Measurements from ENCODE around the gene GRM5.

The GRM5 gene

DNA sequence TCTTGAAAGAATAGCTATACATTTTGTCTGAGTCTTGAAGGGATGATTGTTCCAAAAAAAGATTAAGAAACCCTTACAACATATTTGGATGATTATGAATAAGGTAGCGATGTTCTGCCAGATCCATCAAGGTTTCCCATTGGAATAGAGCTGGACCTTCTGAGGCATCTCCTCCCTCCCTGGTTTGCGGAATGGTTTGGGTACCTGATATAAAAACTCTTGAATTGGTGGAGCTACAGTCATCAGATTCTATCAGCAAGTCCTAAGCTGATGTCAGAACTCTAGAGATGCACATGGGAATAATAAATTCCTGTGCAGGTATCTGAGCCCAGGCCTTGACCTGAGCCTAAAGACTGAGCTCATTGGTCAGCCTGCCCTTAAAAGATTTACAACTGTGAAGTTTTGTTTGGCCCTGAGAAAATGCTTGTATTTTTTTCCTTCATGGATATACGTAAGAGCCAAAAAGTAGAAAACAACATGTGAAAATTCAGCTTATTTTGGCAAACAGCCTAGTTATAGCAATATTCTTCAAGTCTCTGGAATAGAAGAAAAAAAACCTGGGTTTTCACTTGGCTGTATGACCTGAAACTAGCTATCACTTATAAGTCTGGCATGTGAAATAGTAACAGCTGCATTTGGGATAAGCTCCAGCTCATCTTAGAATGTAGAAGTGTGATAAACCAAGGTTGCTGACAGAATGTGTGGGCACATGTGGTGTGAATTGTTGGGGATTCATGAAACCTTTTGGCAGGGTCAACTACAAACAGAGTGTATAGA, 462.5 kb downstream of the GRM5 start:
- DNase-seq, result no peak

DNA sequence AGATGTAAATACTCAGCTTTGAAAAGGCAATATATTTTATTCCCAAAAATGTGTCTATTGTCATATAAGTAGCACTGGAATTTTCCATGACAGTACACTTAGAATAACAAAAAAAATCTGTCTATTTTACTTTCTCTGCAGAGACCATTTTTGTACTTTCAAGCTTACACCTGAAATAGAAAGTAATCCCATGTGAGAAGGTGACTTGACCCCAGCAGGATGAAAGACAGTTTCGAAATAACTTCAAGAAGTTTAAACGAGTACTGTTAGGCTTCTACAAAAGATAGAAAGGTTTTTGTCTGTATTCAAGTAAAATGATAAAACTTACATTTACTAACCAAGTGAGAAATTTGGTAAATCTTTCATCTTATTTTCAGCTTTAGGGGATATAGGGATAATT, 468.4 kb downstream of the GRM5 start:
- no peak for DNase-seq

DNA sequence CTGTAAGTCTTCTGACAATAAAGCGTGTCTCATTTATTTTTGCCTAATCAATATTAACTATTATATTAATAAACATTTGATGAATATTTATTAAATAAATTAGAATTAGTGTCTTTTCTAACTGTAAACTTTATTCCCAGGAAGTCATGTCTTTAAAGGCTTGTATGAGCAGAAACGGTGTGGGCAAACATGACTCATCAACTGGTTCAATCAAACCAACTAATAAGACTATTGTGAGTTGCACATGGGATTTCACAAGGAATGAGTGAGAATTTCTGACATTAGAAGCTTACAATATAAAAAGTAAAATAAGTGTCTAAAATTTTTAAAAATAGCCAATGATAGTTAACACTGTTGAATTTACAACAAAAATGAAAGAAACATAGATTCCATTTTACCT, 469.0 kb downstream of the GRM5 start:
- DNase-seq, result no peak

DNA sequence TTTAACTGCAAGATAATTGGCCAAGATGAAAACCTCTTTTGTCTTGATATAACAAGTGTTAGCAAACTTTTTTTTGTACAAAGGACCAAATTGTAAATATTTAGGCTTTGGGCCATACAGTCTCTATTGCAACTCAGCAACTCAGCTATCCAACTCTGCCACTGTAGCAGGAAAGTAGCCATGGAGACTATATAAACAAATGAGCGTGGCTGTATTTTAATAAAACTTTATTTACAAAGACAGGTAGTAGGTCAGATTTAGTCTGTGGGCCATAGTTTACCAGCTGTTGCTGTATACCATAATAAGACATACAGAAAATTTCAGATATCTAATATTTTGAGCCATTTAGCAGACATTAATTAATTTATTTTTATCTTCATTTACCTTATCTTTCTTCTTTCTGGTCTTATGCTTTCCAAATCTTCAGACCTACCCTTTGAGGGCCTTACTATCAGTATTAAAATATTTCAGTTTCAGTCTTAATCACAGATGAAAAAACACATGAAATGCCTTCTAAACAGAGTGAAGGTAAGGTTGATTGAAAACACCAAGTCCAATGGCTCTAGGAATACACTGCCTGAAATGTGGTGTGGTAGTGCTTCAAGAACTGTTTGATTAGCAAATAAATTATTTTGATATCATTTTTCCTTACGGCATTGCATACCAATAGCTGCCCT, 471.4 kb downstream of the GRM5 start:
- DNase-seq, result no peak

DNA sequence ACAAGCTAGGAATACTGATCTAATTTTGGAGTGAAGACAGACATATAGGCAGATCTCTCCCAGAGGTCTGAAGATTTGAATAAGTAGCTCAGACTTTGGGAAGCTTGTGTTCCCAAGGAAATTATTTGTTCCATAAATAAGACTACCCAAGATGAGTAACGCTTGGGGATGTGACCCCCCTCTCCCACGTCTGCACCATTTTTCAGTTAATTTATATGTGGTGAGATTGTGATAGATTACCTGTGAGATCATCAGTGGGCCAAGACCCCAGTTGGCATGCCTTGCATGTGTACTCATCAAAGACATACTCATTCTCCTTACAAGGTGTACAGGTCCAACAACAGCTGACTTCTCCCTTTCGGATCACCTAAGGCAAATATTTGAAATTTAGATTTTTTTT, 475.4 kb downstream of the GRM5 start:
- DNase-seq, result no peak

DNA sequence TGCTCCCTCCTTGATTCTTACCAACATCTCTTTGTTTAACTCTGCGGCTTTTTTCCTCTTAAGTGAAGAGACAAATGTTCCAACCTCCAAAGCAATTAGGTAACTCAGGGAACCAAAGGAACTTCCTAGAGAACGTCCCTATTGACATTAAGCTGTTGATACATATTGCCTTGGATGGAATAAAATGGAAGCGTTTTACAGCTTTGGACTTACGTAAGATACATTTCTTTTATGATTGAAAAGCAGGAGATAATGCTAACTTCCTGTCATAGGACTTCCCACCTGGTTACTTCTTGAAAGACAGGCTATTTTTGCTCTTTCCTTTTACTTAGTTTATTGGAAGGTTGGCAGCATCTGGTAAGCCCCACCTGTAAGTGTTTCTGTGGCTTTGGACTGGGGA, 482.5 kb downstream of the GRM5 start:
- no peak for DNase-seq

DNA sequence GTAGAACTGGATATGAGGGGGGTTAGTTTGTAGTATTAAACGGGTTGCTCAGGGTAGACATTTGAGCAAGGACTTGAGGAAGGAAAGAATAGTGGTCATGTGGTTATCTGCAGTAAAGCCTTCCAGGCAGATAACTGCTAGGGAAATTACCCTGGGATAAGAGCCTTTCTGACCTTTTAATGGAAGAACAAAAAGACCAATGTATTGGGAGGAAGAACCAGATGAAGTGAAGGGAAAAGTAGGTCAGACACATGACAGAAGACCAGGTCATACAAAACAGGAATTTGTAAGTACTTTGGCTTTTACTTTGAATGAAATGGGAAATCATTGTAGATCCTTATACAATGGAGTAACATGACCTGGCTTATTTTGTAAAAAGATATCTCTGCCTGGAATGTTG, 486.3 kb downstream of the GRM5 start:
- no peak for DNase-seq

DNA sequence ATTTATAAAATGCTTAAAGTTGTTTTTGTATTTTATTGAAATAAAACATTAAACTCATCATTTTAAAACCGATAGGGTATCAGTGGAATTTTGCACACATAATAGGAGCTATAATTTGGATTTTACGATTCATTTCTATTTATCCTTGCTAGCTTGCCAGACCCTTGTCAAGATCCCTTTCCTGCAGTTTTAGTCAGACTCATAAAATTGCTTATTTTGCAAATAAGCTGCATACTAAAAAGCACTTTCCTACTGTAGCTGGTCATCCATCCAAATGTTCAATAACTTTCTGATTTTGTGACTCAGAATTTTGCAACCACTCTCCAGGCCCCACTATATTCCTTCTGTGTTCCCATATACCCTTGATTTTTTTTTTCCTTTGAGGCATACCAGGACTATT, 489.0 kb downstream of the GRM5 start:
- DNase-seq, result no peak

DNA sequence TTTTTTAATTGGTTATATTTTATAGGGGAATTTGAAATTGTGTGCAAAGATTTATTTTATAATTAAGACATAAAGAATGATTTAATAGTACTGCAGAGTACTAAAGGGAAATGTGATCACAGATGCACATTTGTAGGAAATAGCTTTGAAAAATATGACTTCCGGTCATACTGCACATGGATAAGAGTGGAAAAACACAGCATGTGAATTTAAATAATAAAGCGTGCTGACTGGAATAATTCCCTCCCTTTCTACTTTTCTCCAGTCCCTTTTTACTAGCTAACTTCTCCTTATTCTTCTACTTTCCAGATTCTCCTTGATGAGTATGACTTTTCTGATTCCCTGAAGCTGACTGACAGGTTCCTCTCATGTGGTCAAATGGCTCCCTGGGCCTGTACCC, 489.9 kb downstream of the GRM5 start:
- no peak for DNase-seq

DNA sequence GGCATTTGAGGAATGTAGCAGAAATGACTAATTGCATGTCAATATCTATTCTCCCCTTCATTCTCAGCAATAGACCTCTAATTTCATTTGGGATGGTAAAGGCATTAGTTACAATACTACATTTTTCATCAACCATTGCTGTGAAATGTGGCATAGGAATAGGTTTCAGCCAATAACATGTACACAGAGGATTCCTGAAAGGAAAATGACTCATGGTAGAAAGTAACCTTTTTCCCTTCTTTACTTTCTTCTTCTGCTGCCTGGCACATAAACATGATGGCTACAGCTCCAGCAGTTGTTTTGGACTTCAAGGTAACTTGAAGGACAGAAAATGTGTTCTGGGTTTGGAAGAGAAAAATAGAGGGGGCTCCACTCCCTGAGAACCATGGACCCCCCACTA, 496.4 kb downstream of the GRM5 start:
- DNase-seq, result no peak

DNA sequence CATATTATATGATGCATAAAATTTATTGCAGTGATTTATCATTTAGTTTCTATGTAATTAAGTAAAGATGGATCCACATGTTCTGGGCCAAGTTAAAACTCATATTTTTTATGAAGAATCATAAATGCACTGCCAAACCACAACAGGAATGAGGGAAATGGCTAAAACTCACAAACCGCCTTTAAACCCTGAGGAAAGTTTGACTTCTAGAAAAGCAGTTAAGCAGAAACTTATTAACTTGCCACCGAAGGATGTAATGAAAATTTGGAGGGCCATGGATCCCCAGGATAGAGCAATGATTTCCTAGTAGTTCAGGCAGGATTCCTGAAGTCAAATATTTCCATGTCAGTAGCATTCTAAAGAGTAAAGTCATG, 510.0 kb downstream of the GRM5 start:
- DNase-seq, result no peak

DNA sequence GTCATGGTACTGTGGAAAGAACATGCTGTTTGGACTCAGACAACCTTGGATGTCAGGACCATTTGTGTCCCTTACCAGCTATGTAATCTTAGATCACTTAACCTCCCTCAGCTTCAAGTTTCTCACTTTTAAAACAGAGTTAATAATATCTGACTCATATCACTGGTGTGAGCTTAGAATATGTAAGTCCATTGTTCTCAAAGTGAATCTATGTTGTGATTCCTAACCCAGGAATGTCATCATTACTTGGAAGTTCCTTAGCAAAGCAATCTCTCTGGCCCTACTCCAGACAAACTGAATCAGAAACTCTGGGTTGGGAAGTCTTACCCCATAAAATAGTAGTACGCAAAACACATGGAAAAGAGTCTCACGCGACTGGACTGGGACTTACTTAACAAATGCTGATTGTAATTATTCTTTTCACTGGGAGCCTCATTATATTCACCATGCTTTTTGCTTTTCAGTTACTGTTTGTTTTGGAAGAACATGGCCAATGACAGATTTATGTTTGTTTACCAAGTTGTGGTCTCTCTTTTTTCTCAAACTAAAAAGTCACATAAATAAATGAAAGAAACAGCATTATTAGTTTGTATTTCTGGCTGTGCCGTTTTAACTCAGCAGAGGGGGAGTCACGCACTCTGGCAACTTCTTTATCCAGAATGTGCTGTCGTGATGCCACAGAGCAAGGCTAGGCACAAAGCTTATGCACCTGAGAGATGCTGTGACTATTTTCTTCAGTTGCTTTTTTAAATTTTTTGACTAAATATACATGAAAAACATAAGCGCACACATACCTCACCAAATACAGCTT, 510.6 kb downstream of the GRM5 start:
- DNase-seq, result no peak

DNA sequence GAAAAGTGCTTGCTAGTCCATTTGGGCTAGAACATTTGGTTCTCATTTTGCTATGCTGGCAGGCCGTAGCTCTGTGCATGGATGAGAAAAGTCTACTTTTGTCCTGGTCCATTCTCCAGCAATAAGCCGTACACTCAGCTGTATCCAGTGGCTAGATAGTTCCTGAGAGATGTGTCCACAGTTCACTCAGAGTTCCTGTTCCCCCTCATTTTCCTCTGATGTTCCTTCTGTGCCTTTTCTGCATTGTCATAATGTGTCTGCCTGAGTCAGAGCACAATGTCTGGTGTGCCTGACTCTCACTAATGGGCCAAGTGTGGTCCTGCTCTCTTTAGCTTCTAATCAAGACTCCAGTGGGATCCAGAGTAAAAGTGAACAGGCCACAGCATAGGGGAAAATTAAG, 512.6 kb downstream of the GRM5 start:
- DNase-seq, result no peak

DNA sequence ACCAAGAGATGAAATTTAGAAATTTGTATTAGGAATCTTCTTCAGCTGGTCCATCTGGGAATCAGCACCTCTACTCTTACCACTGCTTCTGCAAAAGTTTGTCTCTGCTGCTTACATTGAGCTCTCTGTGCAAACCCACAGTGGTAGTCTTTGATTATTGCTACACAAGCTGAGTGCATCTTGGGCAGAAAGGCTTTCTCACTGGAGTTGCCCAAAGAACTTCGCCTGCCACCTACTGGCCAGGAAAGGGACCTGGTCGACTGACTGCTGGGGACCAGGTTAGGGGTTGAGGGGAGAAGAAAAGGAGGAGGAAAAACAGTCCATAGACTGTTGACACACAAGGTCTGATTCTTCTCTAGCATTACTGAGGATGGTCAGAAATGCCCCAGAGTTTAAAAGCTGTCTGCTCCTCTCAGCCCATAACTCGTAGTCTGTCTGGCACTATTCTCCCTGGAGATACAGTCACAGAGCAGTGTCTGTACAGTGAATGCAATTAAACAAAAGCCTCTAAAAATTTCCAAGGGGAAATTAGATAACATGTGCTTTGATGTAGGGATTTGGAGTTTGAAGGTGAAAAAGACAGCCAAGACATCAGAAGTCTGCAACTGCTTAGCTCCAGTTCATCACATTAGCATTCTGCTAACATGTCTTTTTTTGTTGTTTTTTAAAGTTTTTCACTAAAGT, 513.3 kb downstream of the GRM5 start:
- DNase-seq, result peak; percentile 26 to 51

DNA sequence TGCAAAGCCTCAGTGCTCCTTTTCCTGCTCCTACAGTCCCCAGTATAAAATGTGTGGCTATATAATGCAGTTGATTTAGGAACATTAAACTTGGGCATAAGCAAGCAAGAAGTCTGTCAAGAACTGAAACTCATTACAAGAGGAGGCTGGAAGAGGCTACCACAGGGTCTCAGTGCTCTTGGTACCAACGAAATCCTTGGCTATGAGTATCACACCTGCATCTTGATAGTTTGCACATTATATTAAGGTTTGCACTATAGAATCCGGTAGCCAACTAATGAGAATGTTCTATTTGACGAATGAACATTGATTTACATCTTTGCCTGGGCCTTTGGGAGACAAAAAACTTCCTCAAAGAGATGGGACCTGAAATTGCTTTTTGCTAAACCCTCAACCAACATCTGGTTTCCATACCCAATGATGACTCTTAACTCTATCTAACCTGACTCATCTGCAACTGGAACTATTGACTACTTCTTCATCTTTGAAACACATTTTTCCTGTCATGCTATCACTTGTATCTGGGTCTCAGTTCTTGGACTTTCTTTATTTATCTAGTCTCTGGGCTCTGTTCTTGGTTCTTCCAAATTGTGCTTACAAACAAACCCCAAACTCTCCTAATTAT, 521.0 kb downstream of the GRM5 start:
- DNase-seq, result no peak

DNA sequence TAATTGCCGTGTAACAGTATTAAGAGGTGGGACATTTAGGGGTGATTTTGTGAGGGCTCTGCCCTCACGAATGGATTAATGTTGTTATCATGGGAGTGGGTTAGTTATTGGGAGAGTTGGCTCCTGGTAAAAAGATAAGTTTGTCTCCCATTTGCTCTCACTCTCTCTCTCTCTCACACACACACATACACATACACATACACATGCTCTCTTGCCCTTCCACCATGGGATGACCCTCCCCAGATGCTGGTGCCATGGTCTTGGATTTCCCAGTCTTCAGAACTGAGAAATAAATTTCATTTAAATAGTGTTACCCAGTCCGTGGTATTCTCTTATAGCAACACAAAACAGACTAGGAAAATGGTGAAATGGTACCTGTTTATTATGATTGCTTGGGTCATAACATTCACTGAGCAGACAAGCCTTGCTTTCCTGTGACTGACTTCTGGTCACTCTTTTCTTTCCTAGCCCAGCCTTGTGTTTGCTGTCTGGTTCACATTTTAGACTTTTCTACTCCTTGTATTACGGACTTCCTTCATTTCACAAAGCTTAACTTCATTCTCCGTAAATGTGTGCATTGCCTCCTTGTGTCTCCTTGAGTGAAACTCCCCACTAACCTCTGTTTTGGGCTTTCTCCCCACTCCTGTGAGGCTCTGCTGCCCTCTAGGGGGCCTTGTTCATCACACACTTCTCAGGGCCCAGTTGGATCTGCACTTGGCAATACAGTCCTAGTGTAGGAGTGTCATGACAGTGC, 521.7 kb downstream of the GRM5 start:
- peak; percentile 68 to 73 for DNase-seq

DNA sequence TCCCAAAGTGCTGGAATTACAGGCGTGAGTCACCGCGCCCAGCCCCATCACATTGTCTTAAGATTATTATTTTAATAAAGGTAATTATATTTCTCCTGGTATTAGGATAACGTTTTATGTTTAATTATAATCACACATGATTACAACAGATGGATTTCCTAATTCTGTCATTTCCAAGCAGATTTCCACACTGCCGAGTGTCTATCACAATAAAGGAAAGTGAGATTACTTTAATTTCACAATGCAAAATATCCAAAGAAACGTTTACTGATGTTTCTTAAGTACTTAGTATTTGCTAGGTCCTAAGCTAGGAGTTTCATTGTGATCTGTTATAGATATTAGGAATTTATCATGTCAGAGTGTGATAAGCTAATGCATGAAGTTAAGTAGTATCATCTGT, 524.8 kb downstream of the GRM5 start:
- DNase-seq, result no peak

DNA sequence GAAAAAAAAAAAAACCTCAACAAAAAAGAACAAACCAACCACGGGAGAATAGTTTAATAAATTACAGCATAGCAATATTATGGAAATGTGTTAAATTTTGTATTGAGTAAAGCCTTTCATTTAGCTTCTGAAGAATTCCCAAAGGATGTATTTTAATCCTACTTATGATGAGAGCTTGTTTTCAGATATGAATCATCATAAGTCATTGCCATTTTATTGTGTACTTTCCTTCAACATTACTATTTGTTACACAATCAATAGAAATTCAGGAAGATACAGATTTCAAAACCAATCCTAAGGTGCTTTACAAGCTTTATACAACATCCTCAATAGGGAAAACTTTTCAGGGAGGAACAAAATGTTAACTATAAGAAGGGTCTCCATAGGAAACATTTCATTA, 527.7 kb downstream of the GRM5 start:
- DNase-seq, result no peak

DNA sequence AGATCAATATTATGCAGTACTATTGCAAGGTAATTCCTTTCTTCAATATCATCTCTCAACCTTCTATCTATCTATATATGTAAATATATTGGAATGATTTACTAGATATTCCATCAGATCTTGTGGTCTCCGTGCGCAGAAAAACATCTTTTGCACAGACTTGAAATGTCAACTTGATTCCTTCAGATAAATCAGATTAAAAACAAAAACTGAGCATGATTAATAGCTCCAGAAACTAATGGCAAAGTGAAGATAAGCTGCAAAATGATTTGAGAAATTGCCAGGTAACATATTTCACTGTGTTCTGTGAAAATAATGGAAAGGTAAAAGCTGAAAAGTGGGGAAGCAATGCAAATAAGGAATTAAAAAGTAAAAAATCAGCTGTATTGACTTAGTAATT, 528.2 kb downstream of the GRM5 start:
- no peak for DNase-seq

DNA sequence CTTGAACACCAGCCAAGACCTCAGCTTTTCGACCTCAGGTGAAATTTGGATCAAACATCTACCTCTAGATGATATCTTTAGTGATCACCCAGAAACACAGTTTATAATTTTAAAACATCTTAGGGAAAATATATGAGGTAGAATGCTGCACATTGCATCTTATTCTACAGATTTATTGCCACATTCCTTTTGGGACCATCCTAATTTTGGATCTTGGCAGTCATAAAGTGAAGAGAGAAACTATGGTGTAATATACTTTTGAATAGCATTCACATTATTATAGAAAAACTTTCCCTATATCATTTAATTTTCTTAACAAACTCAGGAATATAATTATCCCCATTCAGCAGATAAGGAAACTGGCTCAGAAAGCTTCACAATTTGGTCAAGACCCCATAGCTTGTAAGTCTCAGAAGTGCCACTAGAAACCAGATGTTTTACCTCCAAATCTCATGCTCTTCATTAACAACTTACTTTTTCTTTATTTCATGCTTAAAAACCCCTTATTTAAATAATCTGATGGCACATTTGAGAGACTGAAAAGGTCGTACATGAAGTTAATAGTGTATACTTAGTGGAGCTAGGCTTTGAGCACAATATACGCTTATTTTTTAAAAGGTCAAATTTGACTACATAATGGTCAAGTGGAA, 529.0 kb downstream of the GRM5 start:
- no peak for DNase-seq

DNA sequence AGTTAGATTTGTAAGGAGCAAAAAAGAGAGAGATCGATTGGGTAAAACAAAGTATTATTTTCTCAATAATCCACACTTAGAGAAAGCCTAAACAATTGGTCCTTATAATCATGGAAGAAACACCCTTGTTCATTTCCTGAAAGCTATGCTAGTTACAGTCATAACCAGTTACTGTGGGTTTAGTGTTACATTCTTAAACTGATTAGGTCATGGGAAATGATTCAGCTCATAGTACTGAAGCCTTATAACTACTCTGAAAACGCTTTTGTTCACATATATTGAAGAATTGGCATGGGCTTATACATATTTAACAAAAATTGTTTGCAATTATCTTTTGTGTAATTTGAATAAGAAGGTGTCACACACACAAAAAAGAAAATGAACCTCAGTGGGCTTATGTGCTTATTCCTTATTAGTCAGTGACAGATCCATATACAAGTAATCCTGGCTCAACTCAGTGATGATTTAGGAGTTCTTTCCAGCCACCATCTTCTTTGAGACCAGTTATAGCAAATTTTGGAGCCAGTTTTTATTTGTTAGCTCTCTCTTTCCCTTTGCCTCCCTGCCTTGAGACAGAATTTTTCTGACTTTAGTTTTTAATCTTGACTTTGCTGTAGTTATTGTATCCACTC, 529.8 kb downstream of the GRM5 start:
- DNase-seq, result no peak

Data from stimulated activated CD4-positive, alpha-beta T cell treated with anti-CD3 and anti-CD28 coated beads, Interleukin-4, amount 100 ng/mL, for 4 hours (primary cell).